ENCODE measurements around the gene MND1.

- TF ChIP-seq POLR2A (IDR thresholded peaks at IDR 0.05) (no peak), CTCF (IDR thresholded peaks at IDR 0.05) (no peak), POLR2AphosphoS5 (IDR thresholded peaks at IDR 0.05) (no peak)
Observed at GRCh38 chr4:153364061-153364460, 19.6 kb downstream of the MND1 start.
